GM23338 (cell line): ENCODE measurements around the gene SOHLH2.

Experiments used
- CREB1 ChIP-seq: fragments of 250-450 bp; sonication (Bioruptor Pico); IDR thresholded peaks from 2 replicates; pipeline ENCODE4 v1.5.0; 2020; ENCODE audit warnings: low read depth, mild to moderate bottlenecking, moderate library complexity
- ETS1 ChIP-seq: IDR thresholded peaks from 2 replicates; pipeline ENCODE4 v1.6.1; 2016; ENCODE audit warnings: antibody characterized with exemption
- EZH2 ChIP-seq: fragments of 200-600 bp; sonication (generic); IDR thresholded peaks from one replicate; pipeline ENCODE4 v1.8.0; 2017; ENCODE audit warnings: antibody characterized with exemption, mild to moderate bottlenecking, low read depth; ENCODE audit not compliant: unreplicated experiment
- EZH2phosphoT487 ChIP-seq: fragments of 200-600 bp; sonication (generic); IDR thresholded peaks from one replicate; pipeline ENCODE4 v1.8.1; 2018; ENCODE audit warnings: antibody characterized with exemption; ENCODE audit not compliant: unreplicated experiment
- JUNB ChIP-seq: IDR thresholded peaks from one replicate; pipeline ENCODE4 v1.6.1; 2016; ENCODE audit warnings: antibody characterized with exemption; ENCODE audit not compliant: unreplicated experiment
- POLR2AphosphoS5 ChIP-seq: IDR thresholded peaks from 2 replicates; pipeline ENCODE4 v1.6.1; 2016; ENCODE audit warnings: antibody characterized with exemption, low read depth
- REST ChIP-seq: IDR thresholded peaks from one replicate; pipeline ENCODE4 v1.6.1; 2018; ENCODE audit warnings: antibody characterized with exemption; ENCODE audit not compliant: unreplicated experiment
- STAT1 ChIP-seq: IDR thresholded peaks from one replicate; pipeline ENCODE4 v1.6.1; 2016; ENCODE audit warnings: antibody characterized with exemption; ENCODE audit not compliant: unreplicated experiment
- ZNF114 ChIP-seq: fragments of 250-450 bp; sonication (Bioruptor Pico); IDR thresholded peaks from 2 replicates; pipeline ENCODE4 v1.5.0; 2020; ENCODE audit warnings: mild to moderate bottlenecking, moderate library complexity
- TF ChIP-seq, protein P1 (sequence below), 2 experiments: fragments of 200-600 bp in 1 of 2; sonication (generic) in 1 of 2; conservative IDR thresholded peaks; 2 replicates each; pipeline versions ENCODE4 v1.5.1 to v1.6.1; 2016 to 2017; ENCODE audit warnings: antibody characterized with exemption in 2 of 2, low read depth in 2 of 2, mild to moderate bottlenecking in 2 of 2, moderate library complexity in 1 of 2

GRCh38 chr13:36183901-36184300 lies 30.5 kb downstream of the SOHLH2 start:
- TF ChIP-seq, protein P1, sequence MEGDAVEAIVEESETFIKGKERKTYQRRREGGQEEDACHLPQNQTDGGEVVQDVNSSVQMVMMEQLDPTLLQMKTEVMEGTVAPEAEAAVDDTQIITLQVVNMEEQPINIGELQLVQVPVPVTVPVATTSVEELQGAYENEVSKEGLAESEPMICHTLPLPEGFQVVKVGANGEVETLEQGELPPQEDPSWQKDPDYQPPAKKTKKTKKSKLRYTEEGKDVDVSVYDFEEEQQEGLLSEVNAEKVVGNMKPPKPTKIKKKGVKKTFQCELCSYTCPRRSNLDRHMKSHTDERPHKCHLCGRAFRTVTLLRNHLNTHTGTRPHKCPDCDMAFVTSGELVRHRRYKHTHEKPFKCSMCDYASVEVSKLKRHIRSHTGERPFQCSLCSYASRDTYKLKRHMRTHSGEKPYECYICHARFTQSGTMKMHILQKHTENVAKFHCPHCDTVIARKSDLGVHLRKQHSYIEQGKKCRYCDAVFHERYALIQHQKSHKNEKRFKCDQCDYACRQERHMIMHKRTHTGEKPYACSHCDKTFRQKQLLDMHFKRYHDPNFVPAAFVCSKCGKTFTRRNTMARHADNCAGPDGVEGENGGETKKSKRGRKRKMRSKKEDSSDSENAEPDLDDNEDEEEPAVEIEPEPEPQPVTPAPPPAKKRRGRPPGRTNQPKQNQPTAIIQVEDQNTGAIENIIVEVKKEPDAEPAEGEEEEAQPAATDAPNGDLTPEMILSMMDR (conservative IDR thresholded peaks at IDR 0.05; ENCODE audit: low read depth in 2 of 2), result no peak
- TF ChIP-seq CREB1 (CRISPR knock-in tag) (no peak), POLR2AphosphoS5 (no peak), JUNB (no peak), ETS1 (no peak), REST (no peak), ZNF114 (CRISPR knock-in tag) (no peak), EZH2 (no peak), STAT1 (no peak), EZH2phosphoT487 (no peak)
